Measurements from ENCODE around the gene AREL1.

AREL1 gene

GRCh38 chr14:74611650-74612349 lies 101.1 kb downstream of the AREL1 start, which contains the start of gene LTBP2:
TSS of gene LTBP2 (minus strand) at chr14:74612237. CDS start at chr14:74611944, 293 bp downstream.
- no peak for DNase-seq (ENCODE audit: low read depth)
